Measurements from ENCODE around the gene UBASH3B.
"Not testable (repeated sequence)": the region's sequence is repeated elsewhere in the genome, so short reads cannot be mapped to it uniquely, and the experiment has no call there.

Gene UBASH3B

GRCh38 chr11:122851366-122851966 is 195.9 kb downstream of the UBASH3B start:
- Histone ChIP-seq H3K4me1 (ENCODE audit: control insufficient read depth, insufficient read depth, low read length) (no peaks in the 10 kb centered on the region), H3K36me3 (ENCODE audit: control insufficient read depth, insufficient read depth, low read length) (no peaks in the 10 kb centered on the region), H3K4me3 (ENCODE audit: low read length) (no peak overlapping the region), H3K9ac (ENCODE audit: low read length) (no peak overlapping the region), H3K9me3 (ENCODE audit: control insufficient read depth, low read length) (no peaks in the 10 kb centered on the region), H3K27me3 (ENCODE audit: control insufficient read depth, insufficient read depth, low read length) (no peaks in the 10 kb centered on the region)

DNA sequence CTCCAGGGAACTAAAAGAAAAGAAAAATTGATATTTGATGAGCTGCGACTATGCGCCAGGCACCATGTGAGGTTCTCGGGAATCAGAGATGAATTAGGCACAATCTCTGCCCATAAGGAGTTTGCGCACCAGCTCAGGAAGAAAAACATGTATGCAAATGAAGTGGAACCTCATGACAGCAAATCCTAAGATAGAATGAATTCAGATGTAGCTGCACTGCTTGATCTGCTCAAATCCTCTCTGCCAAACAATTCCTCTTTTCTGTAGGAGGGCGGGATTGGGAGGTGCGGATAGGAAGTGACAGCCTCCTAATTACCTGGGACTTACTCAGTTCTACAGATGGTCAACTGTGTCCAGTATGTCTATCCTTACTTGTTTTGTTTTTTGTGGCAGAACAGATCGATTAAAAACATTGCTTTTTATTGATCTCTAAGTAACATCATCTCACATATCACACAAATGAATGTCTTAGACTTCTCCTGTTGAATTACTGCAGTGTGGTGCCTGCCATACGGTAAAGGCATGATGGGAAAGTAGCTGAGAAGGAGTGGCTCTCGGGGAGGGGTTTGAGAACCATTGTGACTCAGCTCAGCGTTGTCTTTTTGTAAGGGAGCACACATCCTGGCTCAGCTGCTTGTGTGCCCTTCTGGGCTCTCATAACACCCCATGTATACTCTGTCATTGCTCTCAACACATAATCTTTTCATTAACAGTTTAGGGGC is 196.7 kb downstream of the UBASH3B start:
- H3K9me3 ChIP-seq (ENCODE audit: control insufficient read depth, low read length), result no peaks in the 10 kb centered on the region
- H3K4me3 ChIP-seq (ENCODE audit: low read length), result no peak overlapping the region
- no peaks in the 10 kb centered on the region for H3K4me1 ChIP-seq (ENCODE audit: control insufficient read depth, insufficient read depth, low read length)

GRCh38 chr11:122852796-122853160 is 197.3 kb downstream of the UBASH3B start:
- H3K9ac ChIP-seq (ENCODE audit: low read length), result no peak overlapping the region
- H3K4me1 ChIP-seq (ENCODE audit: control insufficient read depth, insufficient read depth, low read length), result no peaks in the 10 kb centered on the region
- H3K27me3 ChIP-seq (ENCODE audit: control insufficient read depth, insufficient read depth, low read length), result no peaks in the 10 kb centered on the region
- no peaks in the 10 kb centered on the region for H3K36me3 ChIP-seq (ENCODE audit: control insufficient read depth, insufficient read depth, low read length)
- no peaks in the 10 kb centered on the region for H3K9me3 ChIP-seq (ENCODE audit: control insufficient read depth, low read length)
- H3K4me3 ChIP-seq (ENCODE audit: low read length), result no peak overlapping the region

More for the DNA sequence above, 196.7 kb downstream of the UBASH3B start:
- H3K36me3 ChIP-seq (ENCODE audit: control insufficient read depth, insufficient read depth, low read length), result no peaks in the 10 kb centered on the region
- H3K9ac ChIP-seq (ENCODE audit: low read length), result no peak overlapping the region
- no peaks in the 10 kb centered on the region for H3K27me3 ChIP-seq (ENCODE audit: control insufficient read depth, insufficient read depth, low read length)

DNA sequence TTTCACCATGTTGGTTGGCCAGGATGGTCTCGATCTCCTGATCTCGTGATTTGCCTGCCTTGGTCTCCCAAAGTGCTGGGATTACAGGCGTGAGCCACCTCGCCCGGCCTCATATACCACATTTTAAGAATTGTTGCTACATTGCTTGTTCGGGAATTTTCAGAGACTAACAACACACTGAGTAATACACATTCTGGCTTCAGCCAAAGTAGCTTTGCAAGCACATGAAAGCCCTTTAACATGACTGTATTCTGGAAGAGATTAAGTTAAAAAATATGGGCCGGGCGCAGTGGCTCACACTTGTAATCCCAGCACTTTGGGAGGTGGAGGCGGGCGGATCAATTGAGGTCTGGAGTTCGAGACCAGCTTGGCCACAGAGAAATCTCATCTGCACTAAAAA is 197.7 kb downstream of the UBASH3B start:
- no peak overlapping the region for H3K9ac ChIP-seq (ENCODE audit: low read length)
- H3K4me1 ChIP-seq (ENCODE audit: control insufficient read depth, insufficient read depth, low read length), result no peaks in the 10 kb centered on the region
- H3K9me3 ChIP-seq (ENCODE audit: control insufficient read depth, low read length), result no peaks in the 10 kb centered on the region
- H3K4me3 ChIP-seq (ENCODE audit: low read length), result no peak overlapping the region
- H3K36me3 ChIP-seq (ENCODE audit: control insufficient read depth, insufficient read depth, low read length), result no peaks in the 10 kb centered on the region
- no peaks in the 10 kb centered on the region for H3K27me3 ChIP-seq (ENCODE audit: control insufficient read depth, insufficient read depth, low read length)

- Histone ChIP-seq H3K36me3 (ENCODE audit: control insufficient read depth, insufficient read depth, low read length) (no peaks in the 10 kb centered on the region), H3K4me1 (ENCODE audit: control insufficient read depth, insufficient read depth, low read length) (no peaks in the 10 kb centered on the region), H3K9ac (ENCODE audit: low read length) (no peak overlapping the region), H3K4me3 (ENCODE audit: low read length) (no peak overlapping the region), H3K27me3 (ENCODE audit: control insufficient read depth, insufficient read depth, low read length) (no peaks in the 10 kb centered on the region), H3K9me3 (ENCODE audit: control insufficient read depth, low read length) (no peaks in the 10 kb centered on the region)
Observed at GRCh38 chr11:122853971-122854446, 198.5 kb downstream of the UBASH3B start.

GRCh38 chr11:122861631-122862030 is 206.1 kb downstream of the UBASH3B start:
- H3K9ac ChIP-seq (ENCODE audit: low read length), result no peak overlapping the region
- peaks cover 3% of the 10 kb centered on the region for H3K27me3 ChIP-seq (ENCODE audit: control insufficient read depth, insufficient read depth, low read length)
- H3K36me3 ChIP-seq (ENCODE audit: control insufficient read depth, insufficient read depth, low read length), result no peaks in the 10 kb centered on the region
- H3K4me1 ChIP-seq (ENCODE audit: control insufficient read depth, insufficient read depth, low read length), result no peaks in the 10 kb centered on the region
- no peak overlapping the region for H3K4me3 ChIP-seq (ENCODE audit: low read length)
- no peaks in the 10 kb centered on the region for H3K9me3 ChIP-seq (ENCODE audit: control insufficient read depth, low read length)

DNA sequence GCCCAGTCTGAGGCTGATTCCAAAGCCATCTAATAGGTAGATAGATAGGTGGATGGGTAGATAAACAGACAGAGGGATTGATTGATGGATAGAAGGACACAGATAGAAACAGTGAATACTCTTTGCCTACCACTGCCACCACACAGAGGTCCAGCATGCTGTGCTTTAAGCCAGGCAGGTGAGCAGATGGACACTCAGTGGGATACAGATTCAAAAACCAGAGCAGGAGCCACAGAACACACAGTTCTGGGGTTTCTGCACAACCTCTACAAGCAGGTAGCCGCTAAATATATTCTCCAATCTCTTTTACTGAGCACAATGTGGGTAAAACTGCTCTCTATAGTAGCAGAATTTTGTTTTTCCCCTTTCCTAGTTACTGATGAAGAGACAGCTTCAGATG is 206.6 kb downstream of the UBASH3B start:
- no peak overlapping the region for H3K4me3 ChIP-seq (ENCODE audit: low read length)
- H3K36me3 ChIP-seq (ENCODE audit: control insufficient read depth, insufficient read depth, low read length), result no peaks in the 10 kb centered on the region
- no peaks in the 10 kb centered on the region for H3K9me3 ChIP-seq (ENCODE audit: control insufficient read depth, low read length)
- H3K9ac ChIP-seq (ENCODE audit: low read length), result no peak overlapping the region
- no peaks in the 10 kb centered on the region for H3K4me1 ChIP-seq (ENCODE audit: control insufficient read depth, insufficient read depth, low read length)
- H3K27me3 ChIP-seq (ENCODE audit: control insufficient read depth, insufficient read depth, low read length), result peaks cover 3% of the 10 kb centered on the region

GRCh38 chr11:122863154-122863553 is 207.6 kb downstream of the UBASH3B start:
- not testable (repeated sequence) for H3K9ac ChIP-seq (ENCODE audit: low read length); H3K4me1 ChIP-seq (ENCODE audit: control insufficient read depth, insufficient read depth, low read length); H3K27me3 ChIP-seq (ENCODE audit: control insufficient read depth, insufficient read depth, low read length); H3K4me3 ChIP-seq (ENCODE audit: low read length); H3K36me3 ChIP-seq (ENCODE audit: control insufficient read depth, insufficient read depth, low read length); H3K9me3 ChIP-seq (ENCODE audit: control insufficient read depth, low read length)

GRCh38 chr11:122863704-122864326 is 208.3 kb downstream of the UBASH3B start:
- no peaks in the 10 kb centered on the region for H3K9me3 ChIP-seq (ENCODE audit: control insufficient read depth, low read length)
- H3K4me1 ChIP-seq (ENCODE audit: control insufficient read depth, insufficient read depth, low read length), result no peaks in the 10 kb centered on the region
- no peak overlapping the region for H3K4me3 ChIP-seq (ENCODE audit: low read length)
- no peaks in the 10 kb centered on the region for H3K36me3 ChIP-seq (ENCODE audit: control insufficient read depth, insufficient read depth, low read length)
- H3K27me3 ChIP-seq (ENCODE audit: control insufficient read depth, insufficient read depth, low read length), result peaks cover 3% of the 10 kb centered on the region
- no peak overlapping the region for H3K9ac ChIP-seq (ENCODE audit: low read length)
